Thoracic aorta (tissue), 2 donors: ENCODE data around the gene MYH8. TPM values are rescaled to one million over a fixed set of nuclear protein-coding genes. Genes with fewer than 3 reads are reported as not detected.

Experiments
- ATAC-seq: fragments of 150-250 bp; one replicate; pipeline ENCODE4 v1.8.0; 2017; ENCODE audit warnings: low read depth; ENCODE audit not compliant: insufficient number of reproducible peaks, low FRiP score
- DNase-seq: peaks from one replicate; pipeline ENCODE4 v3.0.0-alpha.2; 2020; ENCODE audit warnings: low spot score
- H3K27ac ChIP-seq, 2 donors: fragments of 200-600 bp; sonication (generic); 1 replicate in 1 of 2; 2 replicates in 1 of 2; pipeline ENCODE4 v1.5.1; 2016; ENCODE audit warnings: mild to moderate bottlenecking in 2 of 2, moderate library complexity in 2 of 2
- H3K27me3 ChIP-seq: fragments of 200-600 bp; sonication (generic); replicated peaks from 2 replicates; pipeline ENCODE4 v1.6.0; 2016; ENCODE audit warnings: mild to moderate bottlenecking; ENCODE audit not compliant: insufficient read depth
- H3K36me3 ChIP-seq: fragments of 200-600 bp; sonication (generic); one replicate; pipeline ENCODE4 v1.5.1; 2016
- H3K4me1 ChIP-seq, 2 donors: fragments of 200-600 bp; sonication (generic); 1 replicate in 1 of 2; 2 replicates in 1 of 2; pipeline versions ENCODE4 v1.5.1 to v1.6.0; 2016; ENCODE audit warnings: low read depth in 2 of 2, mild to moderate bottlenecking in 1 of 2; ENCODE audit not compliant: control insufficient read depth in 1 of 2
- H3K4me3 ChIP-seq: fragments of 200-600 bp; sonication (generic); 2 replicates; pipeline ENCODE4 v1.5.1; 2016; ENCODE audit warnings: mild to moderate bottlenecking
- H3K9me3 ChIP-seq: fragments of 200-600 bp; sonication (generic); 2 replicates; pipeline ENCODE4 v1.5.1; 2016
- total RNA-seq, 2 donors: library from RNA; depleted of rRNA; stranded (reverse); fragments of >200 nt; gene quantifications; one replicate each; pipeline versions ENCODE4 v1.1.0 to v1.2.3, GENCODE V29; 2016
- TF ChIP-seq, protein P1 (sequence below): fragments of 200-600 bp; sonication (generic); IDR thresholded peaks from one replicate; pipeline ENCODE4 v1.5.1; 2019; ENCODE audit warnings: antibody characterized with exemption

Gene MYH8
- total RNA-seq, 2 donors from 2014 or later, result not detected

DNA sequence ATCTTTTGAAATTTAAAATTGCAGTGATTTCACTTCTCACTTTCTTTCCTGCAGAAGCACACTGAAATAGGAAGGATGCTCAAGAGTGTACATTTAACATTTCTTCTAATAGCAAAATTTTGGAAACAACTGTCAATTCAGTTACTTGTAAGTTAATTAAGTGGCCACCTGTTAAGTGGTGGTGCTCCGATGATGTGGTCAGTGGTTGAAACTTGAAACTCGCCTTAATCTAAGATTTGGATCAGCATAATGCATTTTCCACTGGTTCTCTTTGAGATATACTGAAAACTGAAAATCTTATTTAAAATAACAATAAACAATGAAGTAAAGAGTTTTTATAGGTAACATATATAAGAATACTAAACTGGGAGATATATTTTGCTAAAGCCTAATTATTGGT, 7.0 kb upstream of the MYH8 start:
- Histone ChIP-seq H3K9me3 (no peaks in the 10 kb centered on the region), H3K4me3 (no peak overlapping the region), H3K4me1 (no peaks in the 10 kb centered on the region), H3K27me3 (no peaks in the 10 kb centered on the region), H3K27ac (no peak overlapping the region), H3K36me3 (no peaks in the 10 kb centered on the region)
- TF ChIP-seq, protein P1, sequence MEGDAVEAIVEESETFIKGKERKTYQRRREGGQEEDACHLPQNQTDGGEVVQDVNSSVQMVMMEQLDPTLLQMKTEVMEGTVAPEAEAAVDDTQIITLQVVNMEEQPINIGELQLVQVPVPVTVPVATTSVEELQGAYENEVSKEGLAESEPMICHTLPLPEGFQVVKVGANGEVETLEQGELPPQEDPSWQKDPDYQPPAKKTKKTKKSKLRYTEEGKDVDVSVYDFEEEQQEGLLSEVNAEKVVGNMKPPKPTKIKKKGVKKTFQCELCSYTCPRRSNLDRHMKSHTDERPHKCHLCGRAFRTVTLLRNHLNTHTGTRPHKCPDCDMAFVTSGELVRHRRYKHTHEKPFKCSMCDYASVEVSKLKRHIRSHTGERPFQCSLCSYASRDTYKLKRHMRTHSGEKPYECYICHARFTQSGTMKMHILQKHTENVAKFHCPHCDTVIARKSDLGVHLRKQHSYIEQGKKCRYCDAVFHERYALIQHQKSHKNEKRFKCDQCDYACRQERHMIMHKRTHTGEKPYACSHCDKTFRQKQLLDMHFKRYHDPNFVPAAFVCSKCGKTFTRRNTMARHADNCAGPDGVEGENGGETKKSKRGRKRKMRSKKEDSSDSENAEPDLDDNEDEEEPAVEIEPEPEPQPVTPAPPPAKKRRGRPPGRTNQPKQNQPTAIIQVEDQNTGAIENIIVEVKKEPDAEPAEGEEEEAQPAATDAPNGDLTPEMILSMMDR, result no peak
- ATAC-seq (no peak), DNase-seq (no peak)

DNA sequence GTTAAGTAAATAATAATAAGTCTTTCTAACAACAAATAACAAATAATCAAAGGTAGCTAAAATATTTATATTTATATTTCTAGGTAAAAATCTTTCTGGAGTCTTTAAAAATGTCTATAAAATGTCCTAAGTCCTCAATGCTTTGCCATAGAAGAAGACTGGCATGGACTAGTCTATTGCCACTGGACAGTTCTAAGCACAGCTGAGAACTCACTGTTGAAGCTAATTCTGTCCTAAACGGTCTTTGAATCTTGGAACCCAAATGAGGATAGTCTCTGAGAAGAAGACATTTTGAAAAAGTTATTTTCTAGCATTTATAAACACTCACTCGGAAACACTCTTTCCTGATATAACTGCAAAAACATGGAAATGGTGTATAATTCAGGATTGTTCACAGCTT, 539 bp downstream of the MYH8 start:
- ATAC-seq, result no peak
- TF ChIP-seq, protein P1, result no peak

DNA sequence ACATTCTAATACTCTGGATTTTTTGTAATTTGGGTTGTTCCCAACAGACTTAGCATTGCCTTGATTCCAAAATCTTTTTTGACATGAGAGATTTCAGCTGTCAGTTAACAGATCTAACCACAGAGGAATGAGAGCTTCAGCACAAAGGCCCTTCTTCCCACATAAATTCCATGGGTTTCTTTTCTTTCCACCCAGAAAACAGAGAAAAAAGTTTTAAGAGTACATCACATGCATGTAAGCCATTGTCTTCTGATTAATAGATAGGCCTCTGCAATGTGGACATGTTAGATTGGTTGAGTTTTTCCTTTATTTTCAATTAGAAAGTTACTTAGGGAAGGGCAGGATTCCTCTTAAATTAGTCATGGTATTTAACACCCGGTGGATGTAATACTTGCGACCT, 939 bp downstream of the MYH8 start:
- Histone ChIP-seq H3K4me1 (no peaks in the 10 kb centered on the region), H3K27ac (no peak overlapping the region), H3K36me3 (no peaks in the 10 kb centered on the region), H3K9me3 (no peaks in the 10 kb centered on the region), H3K27me3 (no peaks in the 10 kb centered on the region), H3K4me3 (no peak overlapping the region)
- DNase-seq (no peak), ATAC-seq (no peak)
- TF ChIP-seq, protein P1, result no peak

More for the DNA sequence above, 539 bp downstream of the MYH8 start:
- Histone ChIP-seq H3K27ac (no peak overlapping the region), H3K27me3 (no peaks in the 10 kb centered on the region), H3K4me3 (no peak overlapping the region), H3K36me3 (no peaks in the 10 kb centered on the region), H3K9me3 (no peaks in the 10 kb centered on the region), H3K4me1 (no peaks in the 10 kb centered on the region)
- DNase-seq, result no peak

DNA sequence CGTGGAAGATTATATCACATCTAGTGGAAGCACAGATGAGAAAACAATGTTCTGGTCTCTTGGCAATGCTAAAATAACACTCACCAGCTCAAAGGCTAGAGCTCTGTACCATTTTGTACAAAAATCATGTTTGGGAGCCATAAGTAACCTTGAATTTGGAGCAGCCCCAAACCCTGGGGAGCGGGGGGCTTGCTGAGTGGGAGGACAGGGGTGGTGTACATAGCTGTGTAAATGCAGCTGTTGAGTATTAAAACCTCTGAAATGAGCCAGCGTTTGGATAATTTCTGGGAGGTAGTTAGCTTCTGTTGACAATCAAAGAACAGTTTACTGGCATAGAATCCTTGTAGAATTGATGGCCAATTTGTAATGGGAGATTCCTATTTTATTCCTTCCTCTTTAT, 4.3 kb downstream of the MYH8 start:
- H3K4me1 ChIP-seq, result no peaks in the 10 kb centered on the region
- no peak for DNase-seq
- H3K4me3 ChIP-seq, result no peak overlapping the region
- H3K27ac ChIP-seq, result no peak overlapping the region
- H3K36me3 ChIP-seq, result no peaks in the 10 kb centered on the region
- H3K9me3 ChIP-seq, result no peaks in the 10 kb centered on the region
- no peak for ATAC-seq
- no peaks in the 10 kb centered on the region for H3K27me3 ChIP-seq
- TF ChIP-seq, protein P1, result no peak

DNA sequence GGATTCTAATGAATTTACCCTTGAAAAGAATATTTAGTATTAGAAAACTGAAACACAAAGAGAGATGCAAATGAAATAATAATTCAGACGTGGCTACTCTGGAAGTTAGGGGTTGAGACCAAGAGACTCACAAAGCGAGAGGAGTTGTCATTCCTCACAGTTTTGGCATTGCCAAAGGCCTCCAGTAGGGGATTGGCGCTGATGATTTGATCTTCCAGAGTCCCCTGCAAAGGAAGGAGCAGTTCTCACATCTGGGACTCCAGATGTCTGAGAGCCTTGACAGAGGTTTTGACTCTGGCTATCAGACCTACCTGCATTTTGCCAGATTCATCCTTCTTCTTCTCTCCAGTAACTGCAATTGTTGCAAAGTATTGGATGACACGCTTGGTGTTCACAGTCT, 6.6 kb downstream of the MYH8 start:
- no peak for ATAC-seq
- TF ChIP-seq, protein P1, result no peak

More for the DNA sequence above, 6.6 kb downstream of the MYH8 start:
- no peaks in the 10 kb centered on the region for H3K36me3 ChIP-seq
- H3K27ac ChIP-seq, result no peak overlapping the region
- H3K9me3 ChIP-seq, result no peaks in the 10 kb centered on the region
- H3K27me3 ChIP-seq, result no peaks in the 10 kb centered on the region
- no peak overlapping the region for H3K4me3 ChIP-seq
- DNase-seq, result no peak
- no peaks in the 10 kb centered on the region for H3K4me1 ChIP-seq
